ENCODE results near the gene NOL12.
"Not testable (repeated sequence)": the region's sequence is repeated elsewhere in the genome, so short reads cannot be mapped to it uniquely, and the experiment has no call there.

NOL12 gene

DNA sequence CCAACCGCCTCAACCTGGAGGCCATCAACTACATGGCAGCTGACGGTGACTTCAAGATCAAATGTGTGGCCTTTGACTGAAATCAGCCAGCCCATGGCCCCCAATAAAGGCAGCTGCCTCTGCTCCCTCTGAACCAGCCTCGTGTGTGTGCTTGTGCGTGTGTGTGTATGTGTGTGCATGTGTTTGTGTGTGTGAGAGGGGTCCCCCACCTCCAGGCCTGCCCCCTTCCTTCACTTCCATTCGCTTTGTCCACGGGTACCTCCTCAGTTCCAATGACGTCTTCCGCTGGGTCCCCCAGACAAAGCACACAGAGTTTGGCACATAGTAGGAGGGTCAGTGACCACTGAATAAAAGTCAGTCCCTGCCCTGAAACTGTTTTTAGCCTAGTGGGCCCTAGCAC lies 6.5 kb upstream of the NOL12 start:
- DNase-seq (ENCODE audit: low read depth in 2 of 2), result no peak

GRCh38 chr22:37680191-37680851 lies 5.8 kb upstream of the NOL12 start:
- no peak for DNase-seq (ENCODE audit: low read depth in 2 of 2)

GRCh38 chr22:37681001-37681424 lies 5.1 kb upstream of the NOL12 start:
- DNase-seq (ENCODE audit: low read depth in 2 of 2), result no peak

DNA sequence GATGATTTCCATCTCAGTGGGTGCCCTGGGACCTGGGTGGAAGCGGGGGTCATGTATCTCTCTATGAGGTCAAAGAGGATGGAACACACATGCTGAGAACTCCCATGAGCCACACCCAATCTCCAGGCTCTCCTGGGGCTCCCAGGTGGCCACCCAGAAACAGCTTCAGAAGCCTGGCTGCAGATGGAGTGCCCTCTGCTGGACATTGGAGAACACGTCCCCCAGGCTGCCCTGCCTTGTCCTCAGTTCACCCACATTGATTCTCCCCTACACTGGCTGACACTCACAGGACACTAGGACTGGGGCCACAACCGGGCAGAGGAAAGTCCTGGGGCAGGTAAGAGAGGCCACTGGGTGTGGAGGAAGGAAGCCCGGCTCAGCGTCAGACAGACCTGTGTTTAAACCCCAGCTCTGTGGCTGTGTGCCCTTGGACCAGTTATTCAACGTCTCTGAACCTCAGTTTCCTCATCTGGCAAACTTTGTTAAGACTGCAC lies 4.5 kb upstream of the NOL12 start:
- peak; percentile 62 to 71 for DNase-seq (ENCODE audit: low read depth in 2 of 2)

GRCh38 chr22:37684803-37685615 lies 1.1 kb upstream of the NOL12 start:
- no peak for DNase-seq (ENCODE audit: low read depth in 2 of 2)

DNA sequence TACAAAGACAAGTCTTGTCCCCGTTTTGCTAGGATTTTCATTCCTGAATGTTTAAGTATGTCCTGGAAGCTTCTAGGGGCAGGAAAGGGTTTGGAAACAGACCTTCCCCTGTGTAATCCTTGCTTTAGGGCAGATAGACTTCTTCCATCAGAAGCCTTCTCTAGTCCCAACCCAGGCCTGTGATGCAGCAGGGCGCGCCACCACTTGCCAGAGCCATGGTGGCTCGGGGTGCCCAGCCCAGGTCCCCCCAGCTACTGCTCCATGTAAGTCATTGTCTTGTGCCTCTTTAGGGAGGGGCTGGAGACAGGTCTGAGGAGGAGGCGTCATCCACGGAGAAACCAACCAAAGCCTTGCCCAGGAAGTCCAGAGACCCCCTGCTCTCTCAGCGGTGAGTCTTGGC lies 4.3 kb downstream of the NOL12 start:
- DNase-seq (ENCODE audit: low read depth in 2 of 2), result no peak

- DNase-seq (ENCODE audit: low read depth in 2 of 2), result no peak
These were observed 4.9 kb downstream of the NOL12 start for GRCh38 chr22:37690901-37691504.

GRCh38 chr22:37692627-37693285 lies 6.6 kb downstream of the NOL12 start:
- DNase-seq (ENCODE audit: low read depth in 2 of 2), result no peak

GRCh38 chr22:37694131-37694530 lies 8.0 kb downstream of the NOL12 start:
- DNase-seq (ENCODE audit: low read depth in 2 of 2), result not testable (repeated sequence)

DNA sequence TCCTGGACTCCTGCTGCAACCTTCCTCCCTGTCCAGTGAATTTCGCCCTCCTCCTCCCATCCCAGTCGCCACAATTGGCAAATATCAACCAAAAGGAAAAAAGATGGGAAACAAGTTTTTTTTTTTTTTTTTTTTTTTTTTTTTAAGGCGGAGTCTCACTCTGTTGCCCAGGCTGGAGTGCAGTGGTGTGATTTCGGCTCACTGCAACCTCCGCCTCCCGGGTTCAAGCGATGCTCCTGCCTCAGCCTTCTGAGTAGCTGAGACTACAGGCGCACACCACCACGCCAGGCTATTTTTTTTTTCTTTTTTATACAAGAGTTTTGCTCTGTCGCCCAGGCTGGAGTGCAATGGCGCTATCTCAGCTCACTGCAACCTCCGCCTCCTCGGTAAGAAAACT lies 10.1 kb downstream of the NOL12 start:
- not testable (repeated sequence) for DNase-seq (ENCODE audit: low read depth in 2 of 2)

GRCh38 chr22:37696657-37697537 lies 10.8 kb downstream of the NOL12 start, which contains the start of gene TRIOBP:
Gene TRIOBP, plus strand, starts transcription at chr22:37697048. Its CDS starts 4,318 bp downstream, at chr22:37701366.
- DNase-seq (ENCODE audit: low read depth in 2 of 2), result peak; percentile 84 to 88

GRCh38 chr22:37697538-37697835 lies 11.3 kb downstream of the NOL12 start:
- DNase-seq (ENCODE audit: low read depth in 2 of 2), result no peak

DNA sequence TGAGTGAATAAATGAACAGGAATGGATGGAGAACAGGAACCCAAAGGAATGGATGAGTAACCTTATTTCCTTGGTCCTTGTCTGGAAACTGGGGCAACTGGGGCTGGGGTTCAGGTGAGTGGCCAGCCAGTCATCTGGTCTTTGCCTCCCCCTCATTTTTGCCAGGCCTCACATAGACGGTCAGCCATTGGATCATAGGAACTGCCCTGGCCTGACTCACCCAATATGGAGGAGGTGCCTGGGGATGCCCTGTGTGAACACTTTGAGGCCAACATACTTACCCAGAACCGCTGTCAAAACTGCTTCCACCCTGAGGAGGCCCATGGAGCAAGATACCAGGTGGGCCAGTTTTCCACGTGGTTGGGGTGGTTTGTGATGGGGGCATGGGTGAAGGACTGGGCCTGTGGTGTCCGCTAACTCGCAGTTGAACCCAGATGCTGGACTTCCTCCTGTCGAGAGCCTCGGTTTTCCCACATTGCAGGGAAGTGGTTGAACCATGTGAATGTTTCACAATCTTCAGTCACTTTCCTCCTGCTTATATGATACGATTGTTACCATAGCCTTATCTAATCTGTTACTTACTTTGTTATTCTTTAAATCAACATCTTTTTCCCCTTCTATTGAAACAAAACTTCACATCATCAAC lies 15.1 kb downstream of the NOL12 start:
- no peak for DNase-seq (ENCODE audit: low read depth in 2 of 2)

DNA sequence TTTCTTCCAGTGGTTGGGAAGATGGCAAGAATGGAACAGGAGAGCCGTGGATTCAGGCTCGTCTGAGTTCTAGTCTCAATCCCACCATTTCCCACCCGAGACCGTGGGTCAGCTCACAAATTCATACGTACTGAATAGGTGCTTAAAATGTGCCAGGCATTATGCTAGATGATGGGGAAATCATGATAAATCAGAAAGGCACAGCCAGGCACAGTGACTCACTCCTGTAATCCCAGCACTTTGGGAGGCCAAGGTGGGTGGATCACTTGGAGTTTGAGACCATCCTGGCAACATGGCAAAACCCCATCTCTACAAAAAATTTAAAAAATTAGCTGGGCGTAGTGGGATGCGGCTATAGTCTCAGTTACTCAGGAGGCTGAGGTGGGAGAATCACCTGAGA lies 17.8 kb downstream of the NOL12 start:
- no peak for DNase-seq (ENCODE audit: low read depth in 2 of 2)

- no peak for DNase-seq (ENCODE audit: low read depth in 2 of 2)
These were observed 18.5 kb downstream of the NOL12 start for GRCh38 chr22:37704645-37705044.

GRCh38 chr22:37705205-37705604 lies 19.1 kb downstream of the NOL12 start:
- no peak for DNase-seq (ENCODE audit: low read depth in 2 of 2)

DNA sequence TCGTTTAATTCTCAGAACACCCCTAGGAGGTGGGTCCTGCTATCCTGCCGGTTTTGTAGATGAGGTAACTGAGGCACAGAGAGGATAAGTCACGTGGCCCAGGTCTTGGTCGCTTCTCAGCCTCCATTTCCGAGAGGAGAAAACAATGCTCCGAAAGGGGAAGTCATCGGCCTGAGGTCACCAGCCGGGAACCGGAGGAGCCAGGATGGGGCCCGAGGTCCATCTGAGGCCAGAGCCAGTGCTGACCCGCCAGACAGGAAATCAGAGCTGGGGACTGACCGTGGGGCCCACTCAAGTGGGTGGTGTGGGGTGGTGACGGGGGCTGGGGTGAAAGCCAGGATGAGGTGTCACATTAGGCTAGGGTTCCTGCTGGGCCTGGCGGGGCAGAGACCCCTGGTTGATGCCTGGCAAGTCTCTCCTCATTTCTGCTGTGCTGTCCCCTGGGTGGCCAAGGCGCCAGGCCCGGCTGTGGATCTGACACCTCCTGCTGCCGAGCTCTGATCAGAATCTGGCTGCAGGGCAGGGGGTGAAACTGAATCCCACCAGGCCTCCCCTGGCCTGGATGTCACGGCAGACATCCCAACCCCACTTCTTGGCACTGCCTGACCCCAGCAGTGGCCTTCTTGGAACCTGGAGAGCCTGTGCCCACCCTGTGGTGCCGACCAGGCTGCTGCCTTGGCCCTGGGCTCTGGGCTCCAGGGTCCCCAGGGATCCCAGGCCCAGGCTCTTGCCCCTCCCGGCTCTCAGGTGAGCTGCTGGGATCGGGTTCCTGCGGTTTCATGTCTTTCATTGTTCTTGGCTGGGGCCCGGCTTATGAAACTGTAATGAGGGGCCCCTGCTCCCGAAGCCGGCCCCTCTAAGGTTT lies 22.7 kb downstream of the NOL12 start:
- DNase-seq (ENCODE audit: low read depth in 2 of 2), result no peak

GRCh38 chr22:37709445-37709765 lies 23.3 kb downstream of the NOL12 start:
- DNase-seq (ENCODE audit: low read depth in 2 of 2), result no peak

DNA sequence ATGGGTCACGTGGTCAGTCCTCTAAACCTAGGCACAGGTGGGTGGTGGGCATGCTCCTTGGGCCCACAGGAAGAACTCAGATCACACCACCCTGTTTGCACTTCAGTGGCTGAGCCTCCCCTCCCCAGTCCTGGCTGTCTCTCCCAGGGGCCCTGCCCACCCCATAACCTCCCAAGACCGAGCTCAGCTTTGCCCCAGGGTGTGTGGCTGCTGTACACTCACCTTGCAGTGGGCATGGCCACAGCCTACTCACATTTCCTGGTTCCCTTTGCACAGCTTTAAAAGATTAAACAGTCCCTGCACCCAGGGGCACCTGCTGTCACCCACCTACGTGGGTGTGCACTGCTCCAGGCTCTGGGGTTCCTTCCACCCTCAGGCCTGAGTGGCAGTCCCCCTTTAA lies 24.5 kb downstream of the NOL12 start:
- DNase-seq (ENCODE audit: low read depth in 2 of 2), result no peak

GRCh38 chr22:37711490-37711889 lies 25.3 kb downstream of the NOL12 start:
- no peak for DNase-seq (ENCODE audit: low read depth in 2 of 2)
